ENCODE measurements around the gene FOXS1.
A peak's percentile ranks its signal among the peaks of the same experiment; 100 is the strongest.

GRCh38 chr20:31833130-31833930, 12.1 kb downstream of the FOXS1 start:
- TF ChIP-seq, protein P1, sequence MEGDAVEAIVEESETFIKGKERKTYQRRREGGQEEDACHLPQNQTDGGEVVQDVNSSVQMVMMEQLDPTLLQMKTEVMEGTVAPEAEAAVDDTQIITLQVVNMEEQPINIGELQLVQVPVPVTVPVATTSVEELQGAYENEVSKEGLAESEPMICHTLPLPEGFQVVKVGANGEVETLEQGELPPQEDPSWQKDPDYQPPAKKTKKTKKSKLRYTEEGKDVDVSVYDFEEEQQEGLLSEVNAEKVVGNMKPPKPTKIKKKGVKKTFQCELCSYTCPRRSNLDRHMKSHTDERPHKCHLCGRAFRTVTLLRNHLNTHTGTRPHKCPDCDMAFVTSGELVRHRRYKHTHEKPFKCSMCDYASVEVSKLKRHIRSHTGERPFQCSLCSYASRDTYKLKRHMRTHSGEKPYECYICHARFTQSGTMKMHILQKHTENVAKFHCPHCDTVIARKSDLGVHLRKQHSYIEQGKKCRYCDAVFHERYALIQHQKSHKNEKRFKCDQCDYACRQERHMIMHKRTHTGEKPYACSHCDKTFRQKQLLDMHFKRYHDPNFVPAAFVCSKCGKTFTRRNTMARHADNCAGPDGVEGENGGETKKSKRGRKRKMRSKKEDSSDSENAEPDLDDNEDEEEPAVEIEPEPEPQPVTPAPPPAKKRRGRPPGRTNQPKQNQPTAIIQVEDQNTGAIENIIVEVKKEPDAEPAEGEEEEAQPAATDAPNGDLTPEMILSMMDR (IDR thresholded peaks at IDR 0.05 in 4 of 5, conservative IDR thresholded peaks at IDR 0.05 in 1 of 5), result peak; percentile 73 to 87 (median 83)
- TF ChIP-seq POLR2A (IDR thresholded peaks at IDR 0.05), result no peak

Measured in gastrocnemius medialis (tissue), 4 donors.